Measurements from ENCODE around the gene PRUNE2. TPM values are rescaled to one million over a fixed set of nuclear protein-coding genes. Genes with fewer than 3 reads are reported as not detected.
"Not testable (repeated sequence)": the region's sequence is repeated elsewhere in the genome, so short reads cannot be mapped to it uniquely, and the experiment has no call there.

The PRUNE2 gene
- total RNA-seq, 1 donor, result 1.3 TPM

DNA sequence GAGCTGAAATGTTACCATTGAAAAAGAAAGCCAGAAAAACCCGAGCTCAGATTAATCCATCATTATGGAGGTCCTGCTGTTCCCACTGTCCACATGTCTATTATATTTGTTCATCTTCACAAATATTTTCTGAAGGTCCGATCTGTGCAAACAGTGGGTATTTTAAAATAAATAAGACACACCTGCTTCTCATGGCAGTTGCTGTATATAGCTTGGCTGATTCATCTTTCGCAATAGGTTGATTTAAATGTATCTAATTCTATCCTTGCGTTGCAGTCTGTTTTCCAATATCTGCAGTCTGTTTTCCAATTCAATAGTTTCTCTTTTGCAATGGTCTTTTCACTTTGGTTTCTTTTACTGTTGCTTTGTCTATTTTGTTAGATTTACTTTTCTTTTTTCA, 229.1 kb downstream of the PRUNE2 start:
- no peak for DNase-seq (ENCODE audit: low read depth in 2 of 3, low spot score in 2 of 3)

DNA sequence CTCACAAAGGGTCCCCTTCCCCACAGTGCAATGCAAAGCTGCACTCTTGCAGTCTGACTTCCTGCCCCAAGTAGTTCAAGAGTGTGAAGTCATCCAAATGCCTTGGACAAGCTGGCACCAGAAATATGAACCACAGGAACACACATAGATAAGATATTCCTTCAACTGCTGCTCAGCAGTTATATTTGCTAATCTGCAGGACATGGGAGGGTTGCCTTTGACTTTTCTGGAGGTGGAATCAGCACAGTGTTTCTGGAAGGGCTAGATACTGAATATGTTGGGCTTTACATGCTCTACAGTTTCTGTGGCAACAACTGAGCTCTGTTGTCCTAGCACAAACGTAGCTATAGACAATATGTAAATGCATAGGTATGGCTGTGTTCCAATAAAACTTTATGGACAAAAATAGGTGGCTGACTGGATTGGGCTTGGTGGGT, 238.4 kb downstream of the PRUNE2 start:
- DNase-seq (ENCODE audit: low read depth in 2 of 3, low spot score in 2 of 3), result peak in 1 of 3 donors; percentile 73

DNA sequence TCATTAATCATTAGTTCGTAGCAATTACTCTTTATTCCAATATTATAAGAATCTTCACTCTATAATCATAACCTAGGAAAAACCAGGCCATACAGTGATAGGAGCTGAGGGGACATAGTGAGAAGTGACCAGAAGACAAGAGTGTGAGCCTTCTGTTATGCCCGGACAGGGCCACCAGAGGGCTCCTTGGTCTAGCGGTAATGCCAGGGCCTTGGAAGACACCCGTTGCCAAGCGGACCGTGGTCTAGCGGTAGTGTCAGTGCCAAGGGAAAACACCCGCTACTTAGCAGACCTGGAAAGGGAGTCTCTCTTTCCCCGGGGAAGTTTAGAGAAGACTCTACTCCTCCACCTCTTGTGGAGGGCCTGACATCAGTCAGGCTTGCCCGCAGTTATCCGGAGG, 239.9 kb downstream of the PRUNE2 start:
- DNase-seq (ENCODE audit: low read depth in 2 of 3, low spot score in 2 of 3), result not testable (repeated sequence)

DNA sequence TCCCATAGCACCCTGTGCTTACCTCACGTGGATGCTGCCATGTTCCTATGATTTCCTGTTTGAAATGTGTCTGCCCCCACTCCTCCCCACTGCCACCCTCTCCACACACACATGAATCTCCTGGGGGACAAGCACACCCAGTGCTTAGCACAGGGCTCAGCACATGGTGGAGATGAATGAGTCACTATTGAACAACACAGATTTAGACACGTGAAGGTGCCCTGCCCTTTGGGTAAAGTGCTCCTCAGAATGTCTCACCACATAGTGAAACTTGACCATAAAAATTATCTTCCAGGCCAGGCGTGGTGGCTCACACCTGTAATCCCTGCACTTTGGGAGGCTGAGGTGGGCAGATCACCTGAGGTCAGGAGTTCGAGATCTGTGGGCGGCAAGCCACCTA, 240.5 kb downstream of the PRUNE2 start:
- no peak for DNase-seq (ENCODE audit: low read depth in 2 of 3, low spot score in 2 of 3)

DNA sequence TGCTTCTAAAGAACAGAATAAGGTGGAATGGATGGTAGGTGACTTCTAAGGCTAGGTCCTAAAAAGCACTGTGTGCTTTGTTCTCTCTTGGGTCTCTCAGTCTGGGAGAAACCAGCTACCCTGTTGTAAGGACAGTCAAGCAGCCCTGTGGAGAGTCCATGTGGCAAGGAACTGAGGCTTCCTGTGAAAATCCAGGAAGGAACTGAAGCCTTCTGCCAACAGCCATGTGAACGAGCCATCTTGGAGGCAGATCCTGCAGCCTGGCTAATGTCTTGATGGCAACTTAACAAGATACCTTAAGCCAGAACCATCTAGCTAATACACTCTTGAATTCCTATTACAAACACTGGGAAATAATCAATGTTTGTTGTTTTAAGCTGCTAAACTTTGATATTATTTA, 241.8 kb downstream of the PRUNE2 start:
- DNase-seq (ENCODE audit: low read depth in 2 of 3, low spot score in 2 of 3), result no peak

DNA sequence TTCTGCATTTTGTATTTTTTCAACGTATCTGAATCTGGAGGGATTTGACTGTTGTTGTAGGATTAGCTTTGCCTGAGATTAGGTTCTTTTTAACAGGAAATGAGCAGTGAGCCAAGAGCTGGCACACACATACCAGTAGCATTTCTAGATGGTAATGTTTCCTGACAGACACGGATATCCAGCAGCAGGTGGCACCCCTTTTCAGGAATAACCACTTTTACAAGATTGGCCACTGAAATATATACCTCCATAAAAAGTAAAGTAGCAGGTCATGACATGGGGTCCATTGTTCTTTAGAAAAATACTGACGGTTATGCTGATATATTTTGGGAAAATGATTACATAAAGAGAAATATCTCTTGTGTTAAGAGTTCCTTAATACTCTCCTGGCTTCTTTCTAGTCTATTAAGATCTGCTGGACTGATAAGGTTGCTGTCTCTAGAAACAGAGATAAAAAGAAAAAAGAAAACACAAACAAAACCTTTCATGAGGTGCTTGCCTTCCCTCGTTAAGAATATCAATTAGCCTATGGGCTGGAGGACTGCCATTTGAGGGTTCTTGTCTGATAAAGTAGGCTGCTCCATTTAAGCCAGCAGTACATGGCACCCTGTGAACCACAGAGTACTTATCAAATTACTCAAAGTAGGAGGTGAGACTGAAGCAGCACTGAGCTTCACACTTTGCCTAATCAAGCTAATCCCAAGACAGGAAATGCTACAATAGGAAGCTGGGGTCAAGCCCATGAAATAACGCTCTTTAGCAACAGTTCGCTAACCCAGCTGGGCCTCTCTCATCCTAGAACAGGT, 243.2 kb downstream of the PRUNE2 start:
- DNase-seq (ENCODE audit: low read depth in 2 of 3, low spot score in 2 of 3), result no peak

DNA sequence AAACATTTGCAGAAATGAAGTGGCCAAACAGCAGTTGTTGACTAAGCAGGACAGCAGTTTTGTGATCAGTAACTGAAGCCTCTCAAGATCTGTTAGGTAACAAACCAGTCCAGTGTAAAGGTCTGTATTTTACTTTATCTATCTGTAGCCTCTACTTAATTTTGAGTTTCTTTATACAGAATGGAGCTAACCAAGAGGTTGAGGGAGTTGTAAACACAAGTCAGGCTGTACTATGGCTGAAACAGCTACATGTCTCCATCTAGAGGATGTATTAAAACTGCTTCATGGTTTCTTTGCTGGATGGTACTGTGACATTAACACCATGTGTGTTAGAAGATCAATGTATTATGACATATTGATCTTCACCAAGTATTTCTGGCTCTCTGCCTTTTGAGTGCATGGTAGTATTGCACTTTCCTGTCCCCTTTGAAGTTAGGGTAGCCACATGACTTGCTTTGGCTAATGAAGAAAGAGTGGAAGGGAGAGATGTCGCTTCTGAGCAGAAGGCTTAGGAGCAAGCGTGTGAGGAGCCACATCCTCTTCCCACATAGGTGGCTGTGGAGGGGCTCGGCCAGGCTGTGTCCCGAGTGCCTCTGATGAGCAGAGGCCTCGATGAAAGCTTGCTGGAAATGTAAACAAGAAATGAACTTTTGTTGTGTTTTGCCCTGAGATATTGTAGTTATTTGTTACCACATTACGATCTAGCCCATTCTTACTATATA, 247.2 kb downstream of the PRUNE2 start:
- peak in 2 of 3 donors; percentile 58 to 80 for DNase-seq (ENCODE audit: low read depth in 2 of 3, low spot score in 2 of 3)

DNA sequence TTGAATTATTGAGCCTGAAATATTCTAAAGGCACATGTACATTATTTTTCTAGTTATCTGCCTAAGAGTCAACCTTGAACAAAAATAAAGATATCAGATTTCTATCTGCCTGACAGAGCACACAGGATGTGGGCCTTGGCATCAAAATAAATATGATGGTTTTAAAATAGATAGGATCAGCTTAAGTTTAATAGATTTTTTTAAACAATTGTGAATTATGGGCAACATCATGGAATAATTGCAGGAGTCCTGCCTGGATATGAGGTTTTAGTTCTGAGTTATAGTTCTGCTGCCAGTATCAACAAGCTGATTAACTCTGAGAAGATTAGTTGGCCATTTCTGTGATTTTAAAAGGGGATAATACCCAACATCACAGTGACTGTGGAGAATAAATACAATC, 248.6 kb downstream of the PRUNE2 start:
- no peak for DNase-seq (ENCODE audit: low read depth in 2 of 3, low spot score in 2 of 3)

DNA sequence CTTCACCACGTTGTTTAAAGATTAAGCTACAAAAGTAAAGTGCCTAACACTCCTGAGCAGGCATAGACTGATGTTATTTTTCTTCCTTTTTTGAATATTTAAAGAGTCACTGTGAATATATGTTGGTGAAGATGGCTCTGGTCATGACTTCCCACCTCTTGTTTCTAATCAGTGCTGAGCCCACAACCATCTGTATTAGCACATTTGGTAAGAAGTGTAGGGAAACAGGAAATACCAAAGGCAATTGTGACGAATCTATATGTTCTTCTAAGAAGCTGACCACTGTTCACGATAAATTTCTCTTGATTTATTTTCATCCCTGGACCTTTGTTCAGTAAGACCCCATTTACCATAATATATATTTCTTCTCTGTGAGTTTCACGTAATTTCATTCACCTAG, 249.9 kb downstream of the PRUNE2 start:
- no peak for DNase-seq (ENCODE audit: low read depth in 2 of 3, low spot score in 2 of 3)

DNA sequence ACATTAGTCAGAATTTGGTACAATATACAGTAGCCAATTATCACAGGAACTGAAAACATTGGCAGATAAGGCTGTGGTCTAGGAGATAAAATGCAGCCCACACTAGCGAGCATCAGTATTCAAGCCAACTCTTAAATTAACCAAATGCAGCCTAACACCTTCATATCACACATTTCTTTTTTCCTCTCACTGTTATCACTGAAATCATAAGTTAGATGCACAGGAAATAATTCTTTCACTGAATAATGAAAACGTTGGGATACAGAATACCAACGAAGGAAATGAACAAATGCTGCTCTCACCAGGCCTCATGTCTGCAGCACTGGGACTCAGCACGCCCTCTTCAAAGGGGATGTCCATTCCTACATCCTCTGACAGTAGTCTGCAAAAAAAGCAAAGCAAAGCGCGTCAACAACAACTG, 250.8 kb downstream of the PRUNE2 start:
- peak in 1 of 3 donors; percentile 35 for DNase-seq (ENCODE audit: low read depth in 2 of 3, low spot score in 2 of 3)

DNA sequence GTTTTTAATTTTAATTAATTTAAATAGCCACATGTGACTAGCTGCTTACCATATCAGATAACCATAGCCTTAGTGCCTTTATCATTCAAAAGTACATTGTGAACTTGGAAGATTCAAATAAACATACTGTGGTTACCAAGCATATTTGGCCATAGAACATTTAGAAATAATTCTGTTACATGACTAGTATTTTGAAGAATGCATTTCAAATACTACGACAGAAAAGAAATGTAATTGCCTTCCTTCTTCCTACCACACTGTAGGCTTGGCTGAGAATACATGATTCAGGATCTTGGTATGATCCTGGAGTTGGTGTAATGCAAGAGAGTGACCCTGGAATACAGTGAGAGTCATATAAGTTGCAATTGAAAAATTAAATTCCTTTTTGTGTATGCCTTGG, 251.3 kb downstream of the PRUNE2 start:
- DNase-seq (ENCODE audit: low read depth in 2 of 3, low spot score in 2 of 3), result no peak

DNA sequence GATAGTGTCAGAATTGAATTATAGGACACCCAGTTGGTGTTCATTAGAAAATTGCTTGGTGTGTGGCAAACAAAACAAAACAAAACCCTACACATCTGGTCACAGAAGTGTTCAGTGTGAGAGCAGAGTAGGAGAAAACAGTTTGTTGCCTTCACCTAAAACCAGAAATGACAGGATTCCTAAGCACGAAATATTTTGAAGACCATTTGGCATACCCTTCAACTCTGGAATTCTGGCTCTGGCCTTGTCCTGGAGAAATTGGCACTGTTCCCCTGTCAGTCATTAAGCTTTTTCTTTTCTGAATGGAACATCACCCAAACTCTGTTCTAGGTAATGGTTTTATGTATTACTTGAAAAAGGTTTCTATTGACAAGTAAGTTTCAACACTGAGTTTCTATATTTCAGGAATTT, 251.9 kb downstream of the PRUNE2 start:
- no peak for DNase-seq (ENCODE audit: low read depth in 2 of 3, low spot score in 2 of 3)

DNA sequence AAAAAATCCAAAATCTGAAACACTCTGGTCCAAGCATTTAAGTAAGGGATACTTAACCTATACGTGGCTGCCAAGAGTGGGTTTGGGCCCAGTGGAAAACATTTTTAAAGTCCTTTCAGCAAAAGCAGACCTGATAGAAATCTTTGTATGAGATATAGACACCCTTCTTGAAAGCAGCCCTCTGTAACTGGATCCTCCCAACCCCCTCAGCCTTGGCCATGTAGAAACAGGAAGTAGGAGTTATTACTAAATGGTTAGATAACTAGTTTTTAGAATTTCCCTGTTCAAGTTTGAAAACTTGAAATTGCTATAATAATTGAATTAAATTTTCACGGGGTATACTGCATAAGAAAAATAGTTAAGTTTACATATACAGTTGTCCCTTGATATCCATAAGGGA, 253.0 kb downstream of the PRUNE2 start:
- peak in 1 of 3 donors; percentile 46 for DNase-seq (ENCODE audit: low read depth in 2 of 3, low spot score in 2 of 3)

DNA sequence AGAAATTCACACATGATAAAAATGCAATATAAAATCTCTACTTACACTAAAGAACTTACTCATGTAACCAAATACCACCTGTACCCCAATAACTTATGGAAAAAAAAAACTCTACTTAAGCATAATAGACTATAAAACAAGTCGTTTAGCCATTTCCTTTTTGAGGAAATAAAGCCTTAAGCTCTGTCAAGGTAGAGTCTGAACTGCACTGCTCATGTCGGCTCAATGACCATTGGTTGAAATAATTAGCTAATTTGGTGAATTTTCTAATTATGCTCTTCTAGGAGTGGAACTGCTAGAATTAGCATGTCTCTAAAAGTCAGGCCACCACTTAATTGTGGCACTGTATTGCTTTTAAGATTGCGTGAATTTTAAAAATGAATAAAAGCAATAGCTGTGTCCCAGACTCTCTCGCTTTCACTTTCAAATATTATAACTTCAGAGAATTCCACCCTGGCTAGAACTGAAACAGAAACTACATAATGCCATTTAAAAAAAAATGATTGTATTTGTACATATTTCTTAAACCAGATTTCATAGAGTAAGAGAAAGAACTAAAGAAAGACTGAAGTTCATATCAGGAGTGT, 254.7 kb downstream of the PRUNE2 start:
- peak in 1 of 3 donors; percentile 67 for DNase-seq (ENCODE audit: low read depth in 2 of 3, low spot score in 2 of 3)

DNA sequence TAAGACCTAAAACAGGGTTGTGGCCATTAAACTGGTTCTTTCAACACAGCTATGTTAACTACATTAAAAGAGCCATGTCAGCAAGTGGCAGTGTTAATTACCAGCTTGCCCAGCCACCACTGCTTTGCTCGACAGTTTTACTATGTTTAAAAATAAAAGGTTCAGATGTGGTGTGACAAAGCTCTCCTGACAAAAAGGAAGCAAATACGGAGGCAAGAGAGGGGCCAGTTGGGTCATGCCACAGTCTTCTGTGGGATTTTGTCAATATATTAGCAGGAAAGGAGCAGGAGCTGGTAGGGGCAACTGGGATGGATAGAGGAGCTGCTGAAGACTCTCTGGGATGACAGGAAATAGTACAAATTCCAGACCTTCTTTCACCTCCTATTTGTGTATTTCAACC, 255.2 kb downstream of the PRUNE2 start:
- no peak for DNase-seq (ENCODE audit: low read depth in 2 of 3, low spot score in 2 of 3)

DNA sequence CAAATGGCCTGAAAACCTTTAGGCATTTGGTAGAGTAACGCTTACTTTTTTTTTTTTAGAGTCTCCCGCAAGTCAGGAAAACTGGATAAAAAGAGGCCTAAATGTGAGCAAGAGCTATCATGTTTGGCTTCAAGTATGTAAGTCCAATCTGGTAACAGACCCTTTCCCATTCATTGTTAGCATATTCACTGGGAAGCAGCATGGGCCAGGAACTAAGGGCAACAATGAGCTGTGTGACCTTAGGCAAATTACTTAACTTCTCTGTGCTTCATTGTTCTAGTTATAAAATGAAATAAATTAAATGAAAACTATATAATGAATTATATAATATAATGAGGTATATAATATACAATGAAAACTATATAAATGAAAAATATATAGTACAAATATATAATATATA, 256.0 kb downstream of the PRUNE2 start:
- DNase-seq (ENCODE audit: low read depth in 2 of 3, low spot score in 2 of 3), result no peak

DNA sequence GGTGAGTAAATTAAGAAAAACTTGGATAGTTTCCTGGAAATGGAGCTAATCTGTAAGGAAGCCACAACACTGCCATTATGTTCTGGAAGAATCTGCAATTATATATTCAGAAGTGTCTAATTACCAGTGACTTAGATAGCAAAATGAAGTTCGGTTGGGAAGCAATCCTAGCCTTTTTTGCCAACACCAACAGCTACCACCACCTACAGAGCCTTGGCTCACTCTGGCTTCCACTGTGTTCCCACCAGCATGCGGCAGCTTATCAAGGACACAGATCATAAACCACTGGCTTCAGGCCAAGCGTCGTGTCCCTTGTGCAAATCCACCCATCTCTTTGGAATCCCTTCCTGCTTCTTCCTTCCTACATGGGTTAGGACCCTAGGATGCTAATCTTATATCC, 259.7 kb downstream of the PRUNE2 start:
- no peak for DNase-seq (ENCODE audit: low read depth in 2 of 3, low spot score in 2 of 3)

DNA sequence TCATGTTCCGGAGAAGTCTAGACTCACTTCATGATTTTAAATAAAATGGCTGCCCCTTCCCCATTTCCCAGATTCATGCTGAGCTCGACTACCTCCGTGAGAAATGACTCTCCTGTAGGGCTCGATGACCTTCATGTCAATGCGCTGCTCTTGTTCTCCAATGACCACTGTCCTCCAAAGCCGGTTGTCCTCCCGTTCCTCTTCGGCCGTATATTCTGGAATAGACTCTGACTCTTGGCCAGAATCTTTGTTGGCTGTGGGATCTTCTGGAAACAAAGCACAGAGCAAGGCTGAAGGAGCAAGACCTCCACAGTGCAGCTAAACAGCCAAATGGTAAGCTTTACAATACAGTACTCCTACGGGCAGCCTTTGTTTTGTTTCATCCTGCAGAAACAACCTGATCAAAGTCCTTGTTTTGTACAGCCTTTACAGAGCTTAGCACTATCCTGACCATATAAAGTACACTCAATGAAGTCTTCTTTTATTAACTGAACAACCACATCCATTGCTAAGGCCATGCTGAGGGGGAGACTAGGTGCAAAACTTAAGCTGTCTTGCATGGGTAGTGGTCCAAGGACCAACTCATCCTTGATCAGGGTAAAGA, 261.2 kb downstream of the PRUNE2 start:
- DNase-seq (ENCODE audit: low read depth in 2 of 3, low spot score in 2 of 3), result no peak

DNA sequence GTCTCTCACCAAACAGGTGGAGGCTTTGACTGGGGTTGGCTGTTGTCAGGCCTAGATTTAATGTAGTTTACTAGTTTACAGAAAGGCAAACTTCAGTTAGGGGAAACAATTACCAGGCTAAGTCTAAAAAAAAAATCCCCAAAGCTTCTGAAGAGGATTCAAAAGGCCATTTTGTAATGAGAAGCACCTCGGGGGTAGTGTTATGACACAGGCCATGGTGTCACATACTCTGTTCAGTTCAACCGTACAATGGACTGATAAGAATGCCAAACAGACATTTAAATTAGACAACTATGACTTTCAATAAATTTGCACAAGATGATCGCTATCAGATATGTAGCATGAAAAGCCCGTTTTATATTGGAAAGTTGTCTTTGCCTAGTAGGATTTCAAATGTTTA, 261.7 kb downstream of the PRUNE2 start:
- DNase-seq (ENCODE audit: low read depth in 2 of 3, low spot score in 2 of 3), result no peak

DNA sequence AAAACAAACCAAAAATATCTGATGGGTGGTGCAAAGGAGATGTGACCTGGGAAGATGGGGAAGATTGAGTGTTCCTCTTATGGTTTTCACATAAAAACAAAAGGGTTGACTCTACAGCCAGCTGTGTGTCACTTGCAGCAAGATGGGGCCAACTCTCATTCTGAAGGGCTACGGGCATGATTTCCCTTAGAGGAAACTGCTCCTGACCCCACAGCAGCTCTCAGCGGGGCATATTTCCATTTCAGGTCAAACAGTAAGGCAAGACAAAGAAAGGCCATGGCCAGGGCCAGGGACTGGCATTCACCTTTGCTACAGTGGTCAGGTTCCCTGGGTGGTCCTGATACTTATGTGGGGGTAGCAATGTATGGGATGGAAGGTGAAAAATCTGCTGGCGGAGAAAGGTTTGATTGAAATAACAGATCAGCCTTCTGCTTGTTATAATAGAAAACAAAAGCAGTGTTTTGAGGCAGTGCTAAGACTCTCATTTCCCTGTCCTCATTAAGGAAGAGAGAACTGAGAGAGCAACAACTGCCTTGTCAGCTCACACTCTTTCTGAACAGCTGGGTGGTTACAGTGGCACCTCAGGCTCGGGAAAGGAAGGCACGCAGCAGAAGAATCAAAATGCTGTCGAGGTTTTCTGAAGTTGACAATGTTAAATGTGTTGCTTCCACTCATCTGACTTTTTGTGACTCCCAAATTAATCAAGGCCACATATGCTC, 262.4 kb downstream of the PRUNE2 start:
- DNase-seq (ENCODE audit: low read depth in 2 of 3, low spot score in 2 of 3), result no peak

All from hematopoietic multipotent progenitor cell (in vitro differentiated cells).